ENCODE results near the gene ITPR2. TPM values are rescaled to one million over a fixed set of nuclear protein-coding genes. Genes with fewer than 3 reads are reported as not detected.

ITPR2 gene
- total RNA-seq, 1 donor from 2014 or later = 64.0 TPM

- intact Hi-C loops (cut with DNase I) = no loop called here
- Histone ChIP-seq H3K9me3 (no peaks in the 10 kb centered on the region), H3K27me3 (ENCODE audit: low read depth) (no peaks in the 10 kb centered on the region), H3K36me3 (no peaks in the 10 kb centered on the region), H3K27ac (no peak overlapping the region), H3K4me3 (no peak overlapping the region), H3K4me1 (no peaks in the 10 kb centered on the region)
- no peak for ATAC-seq
- TF ChIP-seq, protein P1, sequence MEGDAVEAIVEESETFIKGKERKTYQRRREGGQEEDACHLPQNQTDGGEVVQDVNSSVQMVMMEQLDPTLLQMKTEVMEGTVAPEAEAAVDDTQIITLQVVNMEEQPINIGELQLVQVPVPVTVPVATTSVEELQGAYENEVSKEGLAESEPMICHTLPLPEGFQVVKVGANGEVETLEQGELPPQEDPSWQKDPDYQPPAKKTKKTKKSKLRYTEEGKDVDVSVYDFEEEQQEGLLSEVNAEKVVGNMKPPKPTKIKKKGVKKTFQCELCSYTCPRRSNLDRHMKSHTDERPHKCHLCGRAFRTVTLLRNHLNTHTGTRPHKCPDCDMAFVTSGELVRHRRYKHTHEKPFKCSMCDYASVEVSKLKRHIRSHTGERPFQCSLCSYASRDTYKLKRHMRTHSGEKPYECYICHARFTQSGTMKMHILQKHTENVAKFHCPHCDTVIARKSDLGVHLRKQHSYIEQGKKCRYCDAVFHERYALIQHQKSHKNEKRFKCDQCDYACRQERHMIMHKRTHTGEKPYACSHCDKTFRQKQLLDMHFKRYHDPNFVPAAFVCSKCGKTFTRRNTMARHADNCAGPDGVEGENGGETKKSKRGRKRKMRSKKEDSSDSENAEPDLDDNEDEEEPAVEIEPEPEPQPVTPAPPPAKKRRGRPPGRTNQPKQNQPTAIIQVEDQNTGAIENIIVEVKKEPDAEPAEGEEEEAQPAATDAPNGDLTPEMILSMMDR (IDR thresholded peaks at IDR 0.05) = no peak
- no peak for DNase-seq
These were observed 332.9 kb downstream of the ITPR2 start for GRCh38 chr12:26499979-26500640.

- Histone ChIP-seq H3K4me1 (no peaks in the 10 kb centered on the region), H3K9me3 (no peaks in the 10 kb centered on the region), H3K27ac (no peak overlapping the region), H3K4me3 (no peak overlapping the region), H3K36me3 (peaks cover 9% of the 10 kb centered on the region), H3K27me3 (ENCODE audit: low read depth) (no peaks in the 10 kb centered on the region)
- TF ChIP-seq, protein P1 (IDR thresholded peaks at IDR 0.05) = no peak
- intact Hi-C loops (cut with DNase I) = no loop called here
- DNase-seq (no peak), ATAC-seq (no peak)
These were observed 336.8 kb downstream of the ITPR2 start for GRCh38 chr12:26496170-26496569.

- Histone ChIP-seq H3K4me3 (no peak overlapping the region), H3K27me3 (ENCODE audit: low read depth) (no peaks in the 10 kb centered on the region), H3K27ac (no peak overlapping the region), H3K4me1 (no peaks in the 10 kb centered on the region), H3K36me3 (peaks cover 9% of the 10 kb centered on the region), H3K9me3 (no peaks in the 10 kb centered on the region)
- intact Hi-C loops (cut with DNase I) = no loop called here
- TF ChIP-seq, protein P1 (IDR thresholded peaks at IDR 0.05) = no peak
- ATAC-seq (no peak), DNase-seq (no peak)
These were observed 339.3 kb downstream of the ITPR2 start for GRCh38 chr12:26493656-26494055.

DNA sequence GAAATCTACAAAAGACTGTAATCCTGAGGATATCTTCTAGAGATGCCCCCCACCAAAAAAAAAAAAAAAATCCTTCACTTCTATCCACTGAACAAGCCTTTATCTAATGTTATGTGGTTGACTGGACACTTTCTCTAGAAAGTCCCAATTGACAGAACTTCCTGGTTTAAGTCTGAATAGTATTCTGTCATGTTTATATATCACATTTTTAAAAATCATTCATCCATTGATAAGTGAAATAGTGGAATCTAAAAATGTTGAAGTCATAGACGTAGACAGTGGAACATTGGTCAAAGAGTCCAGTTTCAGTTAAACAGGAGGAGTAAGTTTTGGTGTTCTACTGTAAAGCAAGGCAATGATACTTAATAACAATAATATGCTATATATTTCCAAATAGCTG, 340.6 kb downstream of the ITPR2 start:
- Histone ChIP-seq H3K4me1 (no peaks in the 10 kb centered on the region), H3K27ac (no peak overlapping the region), H3K9me3 (no peaks in the 10 kb centered on the region), H3K4me3 (no peak overlapping the region), H3K36me3 (peaks cover 9% of the 10 kb centered on the region), H3K27me3 (ENCODE audit: low read depth) (no peaks in the 10 kb centered on the region)
- intact Hi-C loops (cut with DNase I) = no loop called here
- ATAC-seq = no peak
- TF ChIP-seq, protein P1 (IDR thresholded peaks at IDR 0.05) = no peak
- no peak for DNase-seq

DNA sequence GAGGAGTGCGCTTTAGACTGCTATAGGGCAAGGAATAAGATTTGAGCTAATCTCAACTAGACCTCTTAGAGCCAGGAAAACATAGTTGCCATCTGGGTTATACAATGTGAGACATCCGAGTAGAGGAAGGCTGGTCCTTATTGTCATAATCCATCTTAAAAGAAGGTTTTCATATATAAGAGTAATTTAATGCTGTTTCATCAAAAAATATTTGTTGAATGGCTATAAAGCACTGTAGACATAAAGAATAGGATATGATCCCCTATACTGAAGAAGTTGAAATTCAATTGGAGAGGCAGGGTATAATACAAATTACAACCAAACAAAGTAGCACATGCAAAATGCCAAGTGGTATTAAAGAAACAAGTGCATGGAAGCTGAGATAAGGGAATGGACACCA, 343.1 kb downstream of the ITPR2 start:
- Histone ChIP-seq H3K4me3 (no peak overlapping the region), H3K27ac (no peak overlapping the region), H3K36me3 (peaks cover 23% of the 10 kb centered on the region), H3K9me3 (no peaks in the 10 kb centered on the region), H3K4me1 (no peaks in the 10 kb centered on the region), H3K27me3 (ENCODE audit: low read depth) (no peaks in the 10 kb centered on the region)
- no peak for ATAC-seq
- DNase-seq = no peak
- TF ChIP-seq, protein P1 (IDR thresholded peaks at IDR 0.05) = no peak
- intact Hi-C loops (cut with DNase I) = no loop called here
